Uterus (tissue), 4 donors: Measurements from ENCODE around the gene QRICH2. TPM values are rescaled to one million over a fixed set of nuclear protein-coding genes. Genes with fewer than 3 reads are reported as not detected.
A peak's percentile ranks its signal among the peaks of the same experiment; 100 is the strongest.

Experiments used
- DNase-seq, 2 donors: peaks; one replicate each; pipeline ENCODE4 v3.0.0-alpha.2; 2019 to 2020
- H3K27ac ChIP-seq, 2 donors: fragments of 200-600 bp; sonication (generic); 1 replicate in 1 of 2; 2 replicates in 1 of 2; pipeline ENCODE4 v1.5.1; 2016 to 2018
- H3K27me3 ChIP-seq, 2 donors: fragments of 200-600 bp; sonication (generic); one replicate each; pipeline ENCODE4 v1.5.1; 2018 to 2019; ENCODE audit warnings: control low read depth in 1 of 2
- H3K36me3 ChIP-seq, 2 donors: fragments of 200-600 bp; sonication (generic); one replicate each; pipeline ENCODE4 v1.5.1; 2019; ENCODE audit warnings: control low read depth in 1 of 2
- H3K4me1 ChIP-seq, 2 donors: fragments of 200-600 bp; sonication (generic); one replicate each; pipeline ENCODE4 v1.5.1; 2018 to 2019; ENCODE audit warnings: control low read depth in 1 of 2
- H3K4me3 ChIP-seq, 2 donors: fragments of 200-600 bp; sonication (generic); 1 replicate in 1 of 2; 2 replicates in 1 of 2; pipeline ENCODE4 v1.5.1; 2018 to 2019; ENCODE audit warnings: mild to moderate bottlenecking in 1 of 2
- H3K9me3 ChIP-seq, 2 donors: fragments of 200-600 bp; sonication (generic); one replicate each; pipeline ENCODE4 v1.5.1; 2019; ENCODE audit warnings: control low read depth in 1 of 2
- POLR2A ChIP-seq, 2 donors: fragments of 450-650 bp; IDR thresholded peaks; one replicate each; pipeline ENCODE4 v1.6.1; 2016; ENCODE audit warnings: antibody characterized with exemption in 2 of 2, mild to moderate bottlenecking in 1 of 2, moderate library complexity in 1 of 2
- intact Hi-C: fragments of 100-400 bp; cut with DNase I; formaldehyde crosslinking; loops from one replicate; pipeline ENCODE4 v1.15.1; 2023; ENCODE audit warnings: low total_unique reads
- total RNA-seq, 4 donors: library from RNA; depleted of rRNA in 3 of 4; stranded (reverse); fragments of >200 nt in 3 of 4; gene quantifications; one replicate each; pipeline versions ENCODE4 v1.1.0 to v1.2.4, GENCODE V29; 2014 to 2023
- TF ChIP-seq, protein P1 (sequence below), 4 experiments: fragments of 200-600 bp in 2 of 4; fragments of 450-650 bp in 2 of 4; sonication (generic) in 2 of 4; IDR thresholded peaks; one replicate each; pipeline ENCODE4 v1.5.1; 2016 to 2019; ENCODE audit warnings: antibody characterized with exemption in 4 of 4, mild to moderate bottlenecking in 2 of 4, moderate library complexity in 1 of 4
- donor health status: DM: yes; HTN: yes; CAD: no.

The QRICH2 gene
- total RNA-seq, 4 donors from 2014 or later, result under 0.01 to 7.2 (median 4.4) TPM

DNA sequence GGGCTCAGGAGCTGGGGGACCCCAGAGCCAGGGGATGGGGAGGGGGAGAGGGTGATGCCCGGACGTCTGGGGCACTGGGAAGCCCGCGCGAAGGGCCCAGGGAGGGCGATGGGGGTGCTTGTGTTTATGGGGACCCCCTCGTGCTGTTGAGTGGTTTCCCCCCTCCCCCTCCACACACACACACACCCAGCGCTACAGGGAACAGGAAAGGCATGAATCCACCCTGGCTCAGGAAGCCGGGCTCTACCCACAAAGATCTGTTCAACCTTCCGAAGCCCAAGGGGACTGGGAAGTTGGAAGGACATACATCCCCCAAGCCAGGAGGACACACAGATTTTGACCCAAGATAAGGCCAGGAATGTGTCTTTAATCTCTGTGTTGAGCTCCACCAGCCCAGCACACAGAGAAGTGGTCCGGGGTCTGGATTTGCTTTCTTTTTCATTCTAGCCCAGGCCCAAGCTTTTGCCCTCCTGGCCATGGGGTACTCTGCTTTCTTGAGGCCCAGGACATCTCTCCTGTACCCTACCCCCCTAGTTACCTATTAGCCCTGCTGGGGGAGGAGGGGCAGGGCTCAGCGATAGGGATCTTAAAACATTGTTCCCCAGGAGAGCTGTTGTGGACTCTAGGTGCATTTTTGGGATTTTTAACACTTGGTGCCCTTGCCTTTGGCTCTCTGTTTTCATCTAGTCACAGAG is 41.7 kb downstream of the QRICH2 start:
- no peak for TF ChIP-seq POLR2A (IDR thresholded peaks at IDR 0.05)
- TF ChIP-seq, protein P1, sequence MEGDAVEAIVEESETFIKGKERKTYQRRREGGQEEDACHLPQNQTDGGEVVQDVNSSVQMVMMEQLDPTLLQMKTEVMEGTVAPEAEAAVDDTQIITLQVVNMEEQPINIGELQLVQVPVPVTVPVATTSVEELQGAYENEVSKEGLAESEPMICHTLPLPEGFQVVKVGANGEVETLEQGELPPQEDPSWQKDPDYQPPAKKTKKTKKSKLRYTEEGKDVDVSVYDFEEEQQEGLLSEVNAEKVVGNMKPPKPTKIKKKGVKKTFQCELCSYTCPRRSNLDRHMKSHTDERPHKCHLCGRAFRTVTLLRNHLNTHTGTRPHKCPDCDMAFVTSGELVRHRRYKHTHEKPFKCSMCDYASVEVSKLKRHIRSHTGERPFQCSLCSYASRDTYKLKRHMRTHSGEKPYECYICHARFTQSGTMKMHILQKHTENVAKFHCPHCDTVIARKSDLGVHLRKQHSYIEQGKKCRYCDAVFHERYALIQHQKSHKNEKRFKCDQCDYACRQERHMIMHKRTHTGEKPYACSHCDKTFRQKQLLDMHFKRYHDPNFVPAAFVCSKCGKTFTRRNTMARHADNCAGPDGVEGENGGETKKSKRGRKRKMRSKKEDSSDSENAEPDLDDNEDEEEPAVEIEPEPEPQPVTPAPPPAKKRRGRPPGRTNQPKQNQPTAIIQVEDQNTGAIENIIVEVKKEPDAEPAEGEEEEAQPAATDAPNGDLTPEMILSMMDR (IDR thresholded peaks at IDR 0.05), result no peak
- Histone ChIP-seq H3K27me3 (no peaks in the 10 kb centered on the region), H3K36me3 (no peaks in the 10 kb centered on the region), H3K27ac (peak overlapping the region; percentile 83 to 92), H3K4me3 (peak overlapping the region; percentile 57 to 95), H3K4me1 (peaks cover 0 to 23% of the 10 kb centered on the region in 2 donors), H3K9me3 (no peaks in the 10 kb centered on the region)
- DNase-seq, result no peak
- intact Hi-C loops, result no loop called here

DNA sequence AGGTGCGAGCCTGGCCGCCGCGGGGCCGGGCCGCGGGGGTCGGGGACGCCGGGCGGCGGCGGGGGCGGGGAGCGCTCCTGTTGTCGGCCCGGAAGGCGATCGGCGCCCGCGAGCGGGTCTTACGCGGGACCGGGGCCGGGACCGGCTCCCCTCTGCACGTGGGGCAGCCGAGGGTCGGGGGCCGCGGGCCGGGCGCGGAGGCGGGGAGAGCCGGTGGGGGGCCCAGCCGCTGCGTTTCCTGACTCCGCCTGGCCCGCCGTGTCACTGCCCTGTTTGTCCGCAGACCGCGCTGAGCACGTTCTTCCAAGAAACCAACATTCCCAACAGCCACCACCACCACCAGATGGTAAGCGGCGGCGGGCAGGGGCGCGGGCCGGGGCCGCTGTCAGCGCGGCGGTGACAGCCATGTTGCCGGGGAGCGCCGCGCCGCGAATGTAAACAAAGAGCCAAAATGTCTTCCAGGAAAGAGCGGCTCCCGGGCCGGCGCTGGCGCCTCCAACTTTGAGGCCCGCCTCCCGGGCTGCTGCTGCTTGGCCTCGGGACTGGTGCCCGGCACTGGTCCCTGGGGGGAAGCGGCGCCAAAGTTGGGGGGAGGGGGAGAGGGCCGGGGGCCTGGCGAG is 42.3 kb downstream of the QRICH2 start:
- no peak for TF ChIP-seq POLR2A (IDR thresholded peaks at IDR 0.05)
- TF ChIP-seq, protein P1 (IDR thresholded peaks at IDR 0.05), result no peak
- Histone ChIP-seq H3K9me3 (no peaks in the 10 kb centered on the region), H3K36me3 (no peaks in the 10 kb centered on the region), H3K27ac (peak overlapping the region; percentile 83 to 92), H3K27me3 (no peaks in the 10 kb centered on the region), H3K4me3 (peak overlapping the region; percentile 57 to 95), H3K4me1 (peaks cover 0 to 23% of the 10 kb centered on the region in 2 donors)
- DNase-seq, result peak in 1 of 2 donors; percentile 50
- intact Hi-C loops, result no loop called here

DNA sequence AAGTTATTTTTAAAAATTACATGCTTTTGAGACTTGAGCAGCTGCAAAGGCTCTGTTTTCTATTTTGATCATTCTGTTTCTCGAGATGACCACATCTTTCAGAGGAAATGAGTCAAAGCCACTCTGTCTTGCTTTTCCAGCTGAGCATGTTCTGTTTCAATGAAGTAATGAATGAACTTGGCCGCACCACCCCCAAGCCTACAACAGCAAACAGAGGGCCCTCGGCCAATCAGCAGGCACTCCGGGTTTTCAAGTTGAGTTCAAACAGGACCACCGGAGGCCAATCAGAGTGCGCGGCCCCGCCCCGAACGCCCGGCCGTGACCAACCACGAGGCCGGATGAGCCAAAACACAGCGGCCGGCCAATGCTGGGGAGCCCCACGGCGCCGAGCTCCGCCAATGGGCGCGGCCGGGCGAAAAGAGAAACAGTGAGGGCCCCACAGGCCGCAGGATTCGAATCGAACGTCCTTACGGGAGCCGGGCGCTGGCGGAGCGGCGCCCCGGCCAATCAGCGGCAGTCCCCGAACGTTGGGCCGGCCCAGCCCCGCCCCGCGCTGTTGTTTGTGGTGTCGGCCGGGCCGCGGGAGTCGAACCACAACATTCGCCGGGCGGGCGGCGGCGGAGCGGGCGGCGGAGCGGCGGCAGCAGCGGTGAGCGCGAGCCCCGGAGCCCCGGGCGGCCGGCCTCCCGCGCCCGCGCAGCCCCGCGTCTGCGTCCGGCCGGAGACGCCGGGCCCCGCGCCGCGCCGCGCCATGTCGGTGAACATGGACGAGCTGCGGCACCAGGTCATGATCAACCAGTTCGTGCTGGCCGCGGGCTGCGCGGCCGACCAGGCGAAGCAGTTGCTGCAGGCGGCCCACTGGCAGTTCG is 43.1 kb downstream of the QRICH2 start, which contains the start of gene UBALD2:
UBALD2 (plus strand) TSS at position 594 of the 869 bp plus-strand sequence; CDS start at position 752, 158 bp downstream.
- Histone ChIP-seq H3K9me3 (no peaks in the 10 kb centered on the region), H3K4me1 (peaks cover 0 to 23% of the 10 kb centered on the region in 2 donors), H3K27me3 (no peaks in the 10 kb centered on the region), H3K4me3 (peak within 1 kb of the TSS; percentile 57 to 95), H3K27ac (peak within 1 kb of the TSS; percentile 83 to 92), H3K36me3 (no peaks in the 10 kb centered on the region)
- peak; percentile 99 for DNase-seq
- peak; percentile 88 to 92 for TF ChIP-seq POLR2A (IDR thresholded peaks at IDR 0.05)
- TF ChIP-seq, protein P1 (IDR thresholded peaks at IDR 0.05), result peak in 1 of 4 experiments; percentile 46
- intact Hi-C loops, result no loop called here

DNA sequence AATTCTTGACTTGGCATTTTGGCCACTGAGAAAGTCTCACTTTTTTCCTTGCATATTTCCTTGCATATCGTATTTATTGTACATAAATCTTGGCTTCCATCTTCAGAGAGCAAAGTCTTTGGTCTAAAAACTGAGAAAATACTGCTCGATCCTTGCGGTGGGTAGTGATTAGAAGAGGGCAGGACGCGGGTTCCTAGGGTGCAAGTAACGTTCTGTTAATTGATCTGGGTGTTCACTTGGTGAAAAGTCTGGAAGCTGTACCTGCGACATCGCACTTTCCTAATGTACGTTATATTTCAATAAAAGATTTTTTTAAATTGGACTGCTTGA is 43.7 kb downstream of the QRICH2 start:
- Histone ChIP-seq H3K27ac (peak overlapping the region; percentile 58 to 75), H3K36me3 (no peaks in the 10 kb centered on the region), H3K4me1 (peaks cover 0 to 22% of the 10 kb centered on the region in 2 donors), H3K27me3 (no peaks in the 10 kb centered on the region), H3K9me3 (no peaks in the 10 kb centered on the region), H3K4me3 (no peak overlapping the region)
- no peak for DNase-seq
- no peak for TF ChIP-seq POLR2A (IDR thresholded peaks at IDR 0.05)
- TF ChIP-seq, protein P1 (IDR thresholded peaks at IDR 0.05), result no peak
- intact Hi-C loops, result no loop called here
